Osteoblast (primary cell): ENCODE results near the gene HIBADH. TPM values are rescaled to one million over a fixed set of nuclear protein-coding genes. Genes with fewer than 3 reads are reported as not detected.

Source experiments
- DNase-seq: peaks from one replicate; pipeline ENCODE4 v3.0.0; 2011; ENCODE audit warnings: low spot score, mixed read lengths; ENCODE audit not compliant: insufficient read length; ENCODE audit errors: missing footprints
- H2AFZ ChIP-seq: 2 replicates; pipeline ENCODE4 v1.6.0; 2011; ENCODE audit warnings: mild to moderate bottlenecking, low read length
- H3K27ac ChIP-seq: 2 replicates; pipeline ENCODE4 v1.5.1; 2011; ENCODE audit warnings: mild to moderate bottlenecking, low read depth, low read length, moderate library complexity
- H3K27me3 ChIP-seq: 2 replicates; pipeline ENCODE4 v1.6.0; 2012; ENCODE audit warnings: mild to moderate bottlenecking, control low read depth, inconsistent platforms, low read length, moderate library complexity; ENCODE audit not compliant: insufficient read depth
- H3K36me3 ChIP-seq: 2 replicates; pipeline ENCODE4 v1.5.1; 2011; ENCODE audit warnings: mild to moderate bottlenecking, low read length, control low read depth, moderate library complexity; ENCODE audit not compliant: insufficient read depth
- H3K4me1 ChIP-seq: 2 replicates; pipeline ENCODE4 v1.5.1; 2011; ENCODE audit warnings: mild to moderate bottlenecking, low read length, control low read depth, moderate library complexity; ENCODE audit not compliant: insufficient read depth
- H3K4me2 ChIP-seq: 2 replicates; pipeline ENCODE4 v1.6.0; 2011; ENCODE audit warnings: mild to moderate bottlenecking, low read length; ENCODE audit not compliant: insufficient read depth
- H3K4me3 ChIP-seq: fragments of 200-600 bp; sonication (generic); 3 replicates; pipeline ENCODE4 v1.5.1; 2012; ENCODE audit warnings: mild to moderate bottlenecking, low read length, inconsistent platforms; ENCODE audit not compliant: insufficient read depth
- H3K79me2 ChIP-seq: 2 replicates; pipeline ENCODE4 v1.6.0; 2012; ENCODE audit warnings: mild to moderate bottlenecking, low read length, control low read depth, inconsistent platforms; ENCODE audit not compliant: insufficient read depth
- H3K9me3 ChIP-seq: 2 replicates; pipeline ENCODE4 v1.5.1; 2011; ENCODE audit warnings: low read depth, low read length, control low read depth
- H4K20me1 ChIP-seq: 2 replicates; pipeline ENCODE4 v1.6.0; 2012; ENCODE audit warnings: mild to moderate bottlenecking, low read length, control low read depth; ENCODE audit not compliant: insufficient read depth
- CTCF ChIP-seq: IDR thresholded peaks from 2 replicates; pipeline ENCODE4 v1.5.1; 2011; ENCODE audit warnings: mild to moderate bottlenecking, low read depth, low read length, moderate library complexity; ENCODE audit errors: extremely low read depth
- total RNA-seq: library from RNA; depleted of rRNA; stranded (reverse); fragments of >200 nt; gene quantifications from 2 replicates; pipeline ENCODE4 v1.2.3, GENCODE V29; 2012

Gene HIBADH
- total RNA-seq, 1 donor = 76.0 TPM

- H3K9me3 ChIP-seq = no peaks in the 10 kb centered on the region
- TF ChIP-seq CTCF = no peak
- H3K4me3 ChIP-seq = no peak overlapping the region
- no peaks in the 10 kb centered on the region for H3K79me2 ChIP-seq
- no peak overlapping the region for H3K4me2 ChIP-seq
- no peaks in the 10 kb centered on the region for H3K36me3 ChIP-seq
- no peak for DNase-seq
- no peak overlapping the region for H2AFZ ChIP-seq
- H3K4me1 ChIP-seq = peaks cover 17% of the 10 kb centered on the region
- no peaks in the 10 kb centered on the region for H4K20me1 ChIP-seq
- H3K27me3 ChIP-seq = no peaks in the 10 kb centered on the region
- H3K27ac ChIP-seq = no peak overlapping the region
These were observed 55.5 kb downstream of the HIBADH start for GRCh38 chr7:27607210-27607606.

- H3K4me1 ChIP-seq = peaks cover 17% of the 10 kb centered on the region
- peak; percentile 77 for DNase-seq
- no peaks in the 10 kb centered on the region for H3K9me3 ChIP-seq
- no peaks in the 10 kb centered on the region for H3K27me3 ChIP-seq
- H2AFZ ChIP-seq = no peak overlapping the region
- H3K27ac ChIP-seq = peak overlapping the region; percentile 58
- H3K36me3 ChIP-seq = no peaks in the 10 kb centered on the region
- no peaks in the 10 kb centered on the region for H4K20me1 ChIP-seq
- no peaks in the 10 kb centered on the region for H3K79me2 ChIP-seq
- H3K4me3 ChIP-seq = peak overlapping the region; percentile 27
- peak overlapping the region; percentile 64 for H3K4me2 ChIP-seq
- no peak for TF ChIP-seq CTCF
These were observed 56.1 kb downstream of the HIBADH start for GRCh38 chr7:27606270-27607209.

- no peaks in the 10 kb centered on the region for H3K9me3 ChIP-seq
- peak overlapping the region; percentile 27 for H3K4me3 ChIP-seq
- peak; percentile 60 for TF ChIP-seq CTCF
- H2AFZ ChIP-seq = no peak overlapping the region
- peaks cover 17% of the 10 kb centered on the region for H3K4me1 ChIP-seq
- H3K36me3 ChIP-seq = no peaks in the 10 kb centered on the region
- peak overlapping the region; percentile 64 for H3K4me2 ChIP-seq
- H3K27me3 ChIP-seq = no peaks in the 10 kb centered on the region
- H4K20me1 ChIP-seq = no peaks in the 10 kb centered on the region
- no peaks in the 10 kb centered on the region for H3K79me2 ChIP-seq
- peak overlapping the region; percentile 58 for H3K27ac ChIP-seq
- DNase-seq = no peak
These were observed 56.9 kb downstream of the HIBADH start for GRCh38 chr7:27605689-27606269.

- Histone ChIP-seq H3K9me3 (no peaks in the 10 kb centered on the region), H3K27me3 (no peaks in the 10 kb centered on the region), H4K20me1 (no peaks in the 10 kb centered on the region), H2AFZ (no peak overlapping the region), H3K79me2 (no peaks in the 10 kb centered on the region), H3K27ac (no peak overlapping the region), H3K36me3 (no peaks in the 10 kb centered on the region), H3K4me1 (peaks cover 17% of the 10 kb centered on the region), H3K4me3 (no peak overlapping the region), H3K4me2 (peak overlapping the region; percentile 64)
- TF ChIP-seq CTCF = no peak
- no peak for DNase-seq
These were observed 57.4 kb downstream of the HIBADH start for GRCh38 chr7:27605283-27605682.
